Activated CD8-positive, alpha-beta T cell treated with anti-CD3 and anti-CD28 coated beads, Interleukin-2, amount 10 ng/mL, durations not matched to agents 7 days and 5 days (primary cell): Measurements from ENCODE around the gene ALMS1. TPM values are rescaled to one million over a fixed set of nuclear protein-coding genes. Genes with fewer than 3 reads are reported as not detected.
"Not testable (repeated sequence)": the region's sequence is repeated elsewhere in the genome, so short reads cannot be mapped to it uniquely, and the experiment has no call there.

Experiments used
- ATAC-seq: fragments of 150-1000 bp; cut with Tn5 transposase; one replicate; pipeline ENCODE4 v1.10.0; 2021; ENCODE audit warnings: moderate library complexity
- CTCF ChIA-PET: fragments of 350-600 bp; sonication (Branson Sonifier 250); formaldehyde crosslinking; loops from one replicate; lab custom pipeline; 2021; ENCODE audit warnings: antibody characterized with exemption; lab: Charles Lee
- POLR2A ChIA-PET: fragments of 350-600 bp; sonication (Branson Sonifier 250); formaldehyde crosslinking; loops from one replicate; lab custom pipeline; 2021; ENCODE audit warnings: antibody characterized with exemption; lab: Charles Lee
- DNase-seq: peaks from one replicate; pipeline ENCODE4 v3.0.0-alpha.2; 2020
- H3K27ac Mint-ChIP-seq: one replicate; pipeline ENCODE4 v1.8.0; 2021; ENCODE audit warnings: mild to moderate bottlenecking, mixed read lengths
- H3K27me3 Mint-ChIP-seq: one replicate; pipeline ENCODE4 v1.8.0; 2021; ENCODE audit warnings: low read depth, mixed read lengths
- H3K36me3 Mint-ChIP-seq: one replicate; pipeline ENCODE4 v1.8.0; 2021; ENCODE audit warnings: low read depth, mixed read lengths
- H3K4me1 Mint-ChIP-seq: one replicate; pipeline ENCODE4 v1.8.0; 2021; ENCODE audit warnings: low read depth, mixed read lengths
- H3K4me3 Mint-ChIP-seq: one replicate; pipeline ENCODE4 v1.8.0; 2021; ENCODE audit warnings: mild to moderate bottlenecking, mixed read lengths
- H3K9me3 Mint-ChIP-seq: one replicate; pipeline ENCODE4 v1.8.0; 2022; ENCODE audit warnings: mixed read lengths; ENCODE audit not compliant: insufficient read depth
- total RNA-seq, 2 experiments: library from RNA; stranded (reverse); gene quantifications; one replicate each; pipeline ENCODE4 v1.2.3, GENCODE V29; 2021

The ALMS1 gene
- total RNA-seq, 2 experiments from 2014 or later: 19.9 to 21.3 TPM

DNA sequence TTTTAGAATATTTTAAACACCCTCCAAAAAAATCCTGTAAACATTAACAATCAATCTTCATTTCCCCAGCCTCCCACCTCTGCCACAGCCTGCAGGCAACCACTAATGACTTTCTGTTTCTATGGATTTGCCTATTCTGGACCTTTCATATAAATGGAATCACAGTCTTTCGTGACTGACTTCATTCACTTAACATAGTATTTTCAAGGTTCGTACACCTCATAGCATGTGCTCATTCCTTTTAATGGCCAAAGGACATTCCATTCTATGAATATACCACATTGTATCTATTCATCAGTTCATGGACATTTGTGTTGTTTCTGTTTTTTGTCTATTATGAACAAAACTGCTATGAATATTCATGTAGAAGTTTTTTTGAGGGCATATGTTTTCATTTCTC, 208.0 kb downstream of the ALMS1 start:
- Mint-ChIP-seq H3K27ac (no peak overlapping the region), H3K9me3 (no peaks in the 10 kb centered on the region), H3K27me3 (no peaks in the 10 kb centered on the region), H3K4me3 (no peak overlapping the region), H3K4me1 (no peaks in the 10 kb centered on the region), H3K36me3 (no peaks in the 10 kb centered on the region)
- ATAC-seq (no peak), DNase-seq (no peak)
- ChIA-PET POLR2A (no interaction called here), CTCF (no interaction called here)

DNA sequence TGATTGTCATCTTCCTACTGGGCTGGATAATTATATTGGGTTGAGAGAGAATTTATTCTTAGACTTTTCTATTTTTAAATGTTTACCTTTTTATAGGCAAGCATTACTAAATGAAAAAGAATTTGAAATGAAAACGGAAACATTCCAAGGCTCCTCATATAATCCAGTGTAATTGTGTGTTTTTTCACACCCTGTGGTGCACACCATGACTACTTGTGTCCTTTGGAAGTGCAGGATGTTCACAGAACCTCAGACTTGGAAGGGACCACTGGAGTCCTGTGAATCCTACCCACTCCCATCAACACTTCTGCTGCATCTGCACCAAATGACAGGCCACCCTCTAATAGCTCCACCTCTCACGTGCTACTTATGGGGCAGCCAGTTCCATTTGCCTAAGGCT, 208.6 kb downstream of the ALMS1 start:
- H3K27me3 Mint-ChIP-seq: no peaks in the 10 kb centered on the region
- DNase-seq (no peak), ATAC-seq (no peak)
- H3K36me3 Mint-ChIP-seq: no peaks in the 10 kb centered on the region
- POLR2A ChIA-PET: no interaction called here
- H3K9me3 Mint-ChIP-seq: no peaks in the 10 kb centered on the region
- H3K27ac Mint-ChIP-seq: no peak overlapping the region
- H3K4me1 Mint-ChIP-seq: no peaks in the 10 kb centered on the region
- CTCF ChIA-PET: no interaction called here
- H3K4me3 Mint-ChIP-seq: no peak overlapping the region

DNA sequence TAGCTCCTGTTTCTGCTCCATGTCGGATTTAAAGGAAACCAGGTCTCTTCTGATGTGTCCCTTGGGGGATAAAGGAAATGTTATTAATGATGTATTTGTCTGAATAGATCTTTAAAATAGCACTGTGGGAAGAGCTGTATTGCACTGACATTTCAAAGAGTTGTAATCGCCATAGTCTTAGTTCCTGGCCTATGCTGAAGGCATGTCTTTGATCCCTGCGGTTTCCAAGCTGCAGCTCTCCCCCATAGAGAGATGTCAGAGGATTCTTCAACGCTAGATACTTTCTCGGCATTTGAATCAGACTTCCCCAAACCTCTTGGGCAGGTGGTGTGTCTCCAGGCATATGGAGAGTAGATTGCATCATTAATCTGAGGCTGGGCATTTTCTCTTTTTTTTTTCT, 216.1 kb downstream of the ALMS1 start:
- no peaks in the 10 kb centered on the region for H3K4me1 Mint-ChIP-seq
- H3K27me3 Mint-ChIP-seq: no peaks in the 10 kb centered on the region
- no peaks in the 10 kb centered on the region for H3K9me3 Mint-ChIP-seq
- H3K4me3 Mint-ChIP-seq: no peak overlapping the region
- ChIA-PET CTCF (no interaction called here), POLR2A (no interaction called here)
- H3K36me3 Mint-ChIP-seq: peaks cover 2% of the 10 kb centered on the region
- ATAC-seq: no peak
- DNase-seq: no peak
- H3K27ac Mint-ChIP-seq: no peak overlapping the region

DNA sequence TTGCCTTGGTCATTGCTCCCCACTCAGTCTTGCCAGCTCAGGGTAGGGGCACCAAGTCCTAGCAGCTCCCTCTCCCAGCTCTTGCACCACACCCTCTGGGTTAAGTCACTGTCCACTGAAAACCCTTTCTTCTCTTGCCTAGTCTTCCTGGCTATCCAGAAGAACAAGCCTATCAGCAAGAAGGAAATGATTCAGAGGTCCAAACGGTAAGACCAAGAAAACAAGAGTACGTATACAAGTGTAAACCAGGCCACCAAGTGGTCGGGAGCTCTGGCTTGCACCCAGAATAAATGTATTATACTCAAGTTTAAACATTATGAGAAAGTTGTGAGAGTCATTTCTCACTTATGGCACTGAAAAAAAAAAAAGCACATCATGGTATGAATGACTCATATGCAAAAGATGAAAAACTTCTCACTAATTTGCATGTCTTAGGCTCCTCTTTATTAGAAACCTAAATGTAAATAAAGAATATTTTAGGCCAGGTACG, 217.5 kb downstream of the ALMS1 start:
- H3K36me3 Mint-ChIP-seq, ATAC-seq, H3K27me3 Mint-ChIP-seq, DNase-seq, H3K4me3 Mint-ChIP-seq, CTCF ChIA-PET, H3K9me3 Mint-ChIP-seq, H3K27ac Mint-ChIP-seq, POLR2A ChIA-PET, H3K4me1 Mint-ChIP-seq: not testable (repeated sequence)

DNA sequence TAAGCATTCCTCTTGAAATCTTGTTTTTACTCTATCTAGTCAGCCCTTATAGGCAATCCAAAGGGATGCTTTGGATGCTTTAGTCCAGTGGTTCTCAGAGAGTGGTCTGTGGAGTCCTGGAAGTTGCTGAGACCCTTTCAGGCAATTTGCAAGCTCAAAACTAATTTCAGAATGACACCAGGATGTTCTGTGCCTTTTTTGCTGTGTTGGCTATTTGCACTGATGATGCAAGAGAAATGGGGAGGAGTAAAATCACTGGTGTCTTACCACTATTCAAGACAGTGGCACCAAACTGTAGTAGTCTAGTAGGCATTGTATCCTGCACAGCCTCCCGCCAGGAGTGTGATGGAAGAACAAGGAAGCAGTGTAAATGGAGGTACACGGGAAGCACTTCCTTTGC, 219.0 kb downstream of the ALMS1 start:
- H3K4me1 Mint-ChIP-seq, H3K4me3 Mint-ChIP-seq, H3K9me3 Mint-ChIP-seq, DNase-seq, H3K27me3 Mint-ChIP-seq, ATAC-seq, H3K36me3 Mint-ChIP-seq, CTCF ChIA-PET, POLR2A ChIA-PET, H3K27ac Mint-ChIP-seq: not testable (repeated sequence)

DNA sequence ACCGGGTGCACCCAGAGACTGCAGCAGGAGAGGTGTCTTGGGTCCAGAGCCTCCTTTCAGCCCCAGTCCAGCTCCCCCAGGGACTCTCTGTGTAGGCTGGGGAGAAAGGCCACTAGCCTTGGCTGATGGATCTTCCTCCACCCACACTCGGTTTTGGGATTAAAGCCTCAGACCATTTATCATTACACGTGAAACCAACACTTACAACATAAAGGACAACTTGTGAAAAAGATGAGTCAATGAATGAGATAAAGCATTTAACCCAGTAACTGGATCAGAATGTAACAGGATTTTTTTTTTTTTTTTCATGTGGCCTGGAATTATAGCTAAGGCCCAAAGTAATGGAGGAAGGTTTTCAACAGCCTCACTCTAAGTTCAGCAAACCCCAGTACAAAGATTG, 224.5 kb downstream of the ALMS1 start:
- H3K9me3 Mint-ChIP-seq: no peaks in the 10 kb centered on the region

DNA sequence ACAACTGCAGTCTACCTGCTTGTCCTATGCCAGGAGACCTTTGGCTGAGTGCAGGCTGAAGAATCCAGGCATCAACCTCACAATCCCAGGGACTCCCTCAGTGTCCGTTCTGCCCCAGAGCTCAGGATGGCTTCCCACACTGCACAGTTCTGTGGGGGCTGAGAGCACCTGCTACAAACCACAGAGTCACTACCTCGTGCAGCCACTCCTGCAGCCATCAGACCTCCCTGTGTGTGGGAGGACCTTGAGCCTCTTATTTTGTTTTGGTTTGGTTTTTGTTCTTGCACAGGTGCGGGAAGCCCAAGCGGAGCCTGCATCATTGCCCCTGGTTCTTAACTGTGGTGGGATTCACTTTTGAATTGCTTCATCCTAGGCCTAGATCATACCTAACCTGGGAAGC, 225.6 kb downstream of the ALMS1 start:
- DNase-seq (no peak), ATAC-seq (no peak)
- Mint-ChIP-seq H3K36me3 (no peaks in the 10 kb centered on the region), H3K4me1 (peaks cover 9% of the 10 kb centered on the region), H3K27me3 (no peaks in the 10 kb centered on the region), H3K9me3 (no peaks in the 10 kb centered on the region), H3K27ac (no peak overlapping the region), H3K4me3 (no peak overlapping the region)
- POLR2A ChIA-PET: no interaction called here
- CTCF ChIA-PET: no interaction called here

More for the DNA sequence above, 224.5 kb downstream of the ALMS1 start:
- no peak for ATAC-seq
- POLR2A ChIA-PET: no interaction called here
- Mint-ChIP-seq H3K36me3 (no peaks in the 10 kb centered on the region), H3K4me1 (peaks cover 9% of the 10 kb centered on the region), H3K4me3 (no peak overlapping the region), H3K27ac (no peak overlapping the region), H3K27me3 (no peaks in the 10 kb centered on the region)
- CTCF ChIA-PET: no interaction called here
- no peak for DNase-seq

DNA sequence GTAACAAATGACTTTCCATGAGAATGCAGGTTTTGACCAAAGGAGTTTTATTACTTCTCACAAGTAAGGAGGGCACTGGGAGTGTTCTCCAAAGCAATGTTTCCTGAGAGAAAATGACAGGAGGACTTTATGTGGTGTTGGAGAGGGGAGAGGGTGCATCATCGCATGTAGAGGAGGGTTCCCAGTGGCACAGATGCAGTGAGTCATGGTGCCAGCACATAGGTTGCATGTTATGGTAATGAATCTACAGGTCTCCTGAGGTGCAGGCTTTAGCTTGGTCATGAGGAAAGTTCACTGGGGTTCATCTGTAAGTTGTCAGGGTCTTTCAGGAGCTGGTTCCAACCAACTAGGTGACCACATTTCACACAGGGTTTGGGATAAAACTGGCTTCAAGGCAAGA, 226.2 kb downstream of the ALMS1 start:
- peaks cover 9% of the 10 kb centered on the region for H3K4me1 Mint-ChIP-seq
- DNase-seq (no peak), ATAC-seq (no peak)
- no peaks in the 10 kb centered on the region for H3K27me3 Mint-ChIP-seq
- H3K27ac Mint-ChIP-seq: no peak overlapping the region
- no peaks in the 10 kb centered on the region for H3K36me3 Mint-ChIP-seq
- H3K4me3 Mint-ChIP-seq: no peak overlapping the region
- POLR2A ChIA-PET: no interaction called here
- CTCF ChIA-PET: no interaction called here
- no peaks in the 10 kb centered on the region for H3K9me3 Mint-ChIP-seq

DNA sequence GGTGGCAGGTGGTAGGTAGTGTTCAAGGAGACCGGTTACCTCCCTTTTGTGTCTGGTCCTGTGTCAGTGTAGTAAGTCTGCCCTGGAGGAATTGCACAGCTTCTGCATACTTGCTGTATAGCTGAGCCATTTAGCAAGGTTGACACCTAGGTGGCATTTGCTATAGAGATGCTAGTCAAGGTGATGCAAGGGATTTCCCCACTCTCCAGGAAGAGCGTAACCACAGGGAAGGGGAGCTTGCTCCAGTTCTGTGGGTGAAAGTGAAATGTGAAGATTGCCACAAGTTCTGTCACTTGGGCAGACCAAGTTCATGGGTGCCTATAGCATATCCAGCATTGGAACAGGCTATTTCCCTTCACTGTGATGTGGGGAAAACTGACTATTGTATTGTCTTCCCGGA, 228.5 kb downstream of the ALMS1 start:
- no peak overlapping the region for H3K4me3 Mint-ChIP-seq
- no peaks in the 10 kb centered on the region for H3K9me3 Mint-ChIP-seq
- ChIA-PET POLR2A (no interaction called here), CTCF (no interaction called here)
- H3K27me3 Mint-ChIP-seq: no peaks in the 10 kb centered on the region
- no peaks in the 10 kb centered on the region for H3K36me3 Mint-ChIP-seq
- no peak overlapping the region for H3K27ac Mint-ChIP-seq
- peaks cover 9% of the 10 kb centered on the region for H3K4me1 Mint-ChIP-seq
- DNase-seq (no peak), ATAC-seq (no peak)

DNA sequence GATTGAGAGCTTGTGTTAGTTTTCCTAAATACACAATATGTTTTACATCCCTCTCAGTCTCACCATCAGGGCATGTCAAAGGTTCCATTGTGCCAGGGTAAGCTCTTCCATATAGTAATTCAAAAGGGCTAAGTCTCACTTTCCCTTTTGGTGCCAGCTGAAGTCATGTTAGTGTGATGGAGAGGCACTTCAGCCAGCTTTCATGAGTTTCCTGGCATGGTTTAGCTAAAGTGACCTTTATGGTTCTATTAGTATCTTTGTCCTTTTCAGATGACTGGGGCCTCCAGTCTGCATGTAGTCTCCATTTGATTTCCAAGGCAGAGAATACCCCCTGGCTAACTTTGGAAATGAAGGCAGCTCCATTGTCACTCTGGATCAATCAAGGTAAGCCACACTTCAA, 229.4 kb downstream of the ALMS1 start:
- no peak for ATAC-seq
- Mint-ChIP-seq H3K36me3 (no peaks in the 10 kb centered on the region), H3K9me3 (no peaks in the 10 kb centered on the region), H3K27ac (no peak overlapping the region), H3K4me3 (no peak overlapping the region), H3K4me1 (peaks cover 9% of the 10 kb centered on the region), H3K27me3 (no peaks in the 10 kb centered on the region)
- DNase-seq: no peak
- ChIA-PET POLR2A (no interaction called here), CTCF (interaction anchor here (1.0 kb wide), 1 partner anchor 8 kb away, joined by 3 read pairs; no protein-coding TSS in a partner anchor)

DNA sequence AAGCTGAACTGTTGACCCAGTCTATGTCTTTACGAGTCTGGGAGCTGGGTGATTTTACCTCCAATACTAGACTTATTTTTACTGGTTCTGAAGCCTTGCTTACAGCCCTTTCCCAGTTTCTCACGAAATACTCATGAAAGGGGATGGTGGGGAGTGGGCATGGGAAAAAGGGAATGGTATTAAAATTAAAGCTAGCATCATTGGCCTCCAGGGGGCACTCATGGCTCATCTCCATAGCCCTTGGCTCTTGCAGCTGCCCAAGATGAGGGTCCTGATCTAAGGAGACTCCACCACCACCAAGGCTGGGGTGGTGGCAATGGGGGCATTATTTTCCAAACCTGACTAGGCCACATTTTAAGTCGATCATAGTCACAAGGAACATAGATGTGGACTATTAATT, 234.3 kb downstream of the ALMS1 start:
- H3K4me3 Mint-ChIP-seq, H3K4me1 Mint-ChIP-seq, POLR2A ChIA-PET, H3K9me3 Mint-ChIP-seq, H3K27ac Mint-ChIP-seq, CTCF ChIA-PET, H3K27me3 Mint-ChIP-seq, ATAC-seq, DNase-seq, H3K36me3 Mint-ChIP-seq: not testable (repeated sequence)

DNA sequence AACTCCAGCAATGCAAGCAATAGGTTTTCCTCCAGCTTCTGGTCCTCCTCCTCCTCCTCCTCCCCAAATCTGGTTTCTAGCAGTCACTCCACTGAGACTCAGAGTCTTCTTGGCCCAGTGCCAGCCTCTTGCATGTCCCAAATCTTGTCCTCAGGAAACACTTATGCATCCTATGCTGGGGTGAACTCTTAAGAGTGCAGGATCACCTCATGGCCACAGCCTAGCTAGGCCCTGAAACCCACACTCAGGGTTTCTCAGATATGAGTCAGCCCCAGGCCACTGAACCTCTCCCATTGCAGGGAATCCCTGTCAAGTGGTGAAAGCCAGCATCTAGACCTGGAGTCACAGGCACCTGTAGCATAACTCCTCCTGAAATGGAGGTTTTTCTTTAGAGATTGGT, 238.4 kb downstream of the ALMS1 start:
- H3K27ac Mint-ChIP-seq, ATAC-seq, H3K27me3 Mint-ChIP-seq, H3K36me3 Mint-ChIP-seq, H3K4me3 Mint-ChIP-seq, H3K4me1 Mint-ChIP-seq, H3K9me3 Mint-ChIP-seq, DNase-seq, POLR2A ChIA-PET: not testable (repeated sequence)
- CTCF ChIA-PET: interaction anchor here (1.3 kb wide), 1 partner anchor 9 kb away, joined by 3 read pairs; no protein-coding TSS in a partner anchor

DNA sequence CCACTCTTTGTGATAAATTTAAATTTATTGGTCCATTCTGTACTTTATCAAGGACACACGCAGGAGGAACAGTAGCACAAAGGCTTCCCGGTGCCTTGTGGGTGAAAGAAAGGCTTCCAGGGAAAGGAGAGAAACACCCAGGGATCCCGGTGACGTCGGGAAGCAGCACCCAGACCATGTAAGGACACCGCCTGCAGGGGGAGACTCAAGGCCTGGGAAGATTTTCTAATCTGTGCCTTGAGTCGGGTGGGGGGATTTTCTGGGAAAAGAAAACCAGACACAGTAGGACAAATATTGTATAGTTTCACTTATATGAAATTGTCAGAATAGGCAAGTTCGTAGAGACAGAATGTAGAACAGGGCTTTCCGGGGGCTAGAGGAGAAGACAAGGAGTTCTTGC, 239.0 kb downstream of the ALMS1 start:
- DNase-seq, ATAC-seq, H3K4me3 Mint-ChIP-seq, H3K27ac Mint-ChIP-seq, POLR2A ChIA-PET, H3K27me3 Mint-ChIP-seq, CTCF ChIA-PET, H3K36me3 Mint-ChIP-seq, H3K4me1 Mint-ChIP-seq, H3K9me3 Mint-ChIP-seq: not testable (repeated sequence)
